Hair follicular keratinocyte (primary cell): Measurements from ENCODE around the gene UGT1A9. TPM values are rescaled to one million over a fixed set of nuclear protein-coding genes. Genes with fewer than 3 reads are reported as not detected.

Experiments
- total RNA-seq: library from RNA; depleted of rRNA; stranded (reverse); fragments of >200 nt; gene quantifications from 2 replicates; pipeline ENCODE4 v1.2.3, GENCODE V29; 2015

UGT1A9 gene
- not detected in 2 replicates for total RNA-seq

GRCh38 chr2:233671290-233672161 is at the start of gene UGT1A9:
Gene UGT1A9, plus strand, starts transcription at chr2:233671898. Its CDS starts 37 bp downstream, at chr2:233671935.

GRCh38 chr2:233636306-233636705 is 35.4 kb upstream of the UGT1A9 start, which contains the start of gene UGT1A10:
Gene UGT1A10, plus strand, starts transcription at chr2:233636448. Its CDS starts 75 bp downstream, at chr2:233636523.

DNA sequence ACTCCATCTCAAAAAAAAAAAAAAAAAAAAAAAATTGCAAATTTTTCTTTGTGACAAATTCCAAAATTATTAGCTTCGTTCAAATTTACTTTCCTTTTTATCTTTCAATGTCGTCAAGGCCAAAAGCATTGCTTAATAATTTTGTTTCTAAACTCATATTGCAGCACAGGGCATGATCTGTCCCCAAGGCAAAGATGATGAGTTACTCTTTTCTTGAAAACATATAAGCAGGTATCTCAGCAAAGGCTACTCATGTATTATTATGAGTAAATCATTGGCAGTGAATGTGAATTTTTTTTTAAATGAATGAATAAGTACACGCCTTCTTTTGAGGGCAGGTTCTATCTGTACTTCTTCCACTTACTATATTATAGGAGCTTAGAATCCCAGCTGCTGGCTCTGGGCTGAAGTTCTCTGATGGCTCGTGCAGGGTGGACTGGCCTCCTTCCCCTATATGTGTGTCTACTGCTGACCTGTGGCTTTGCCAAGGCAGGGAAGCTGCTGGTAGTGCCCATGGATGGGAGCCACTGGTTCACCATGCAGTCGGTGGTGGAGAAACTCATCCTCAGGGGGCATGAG is 9.9 kb downstream of the UGT1A9 start, which contains the start of gene UGT1A7:
Gene UGT1A7 (plus strand): TSS at position 381 of the 579 bp plus-strand sequence. CDS start 37 bp downstream, at position 418.

DNA sequence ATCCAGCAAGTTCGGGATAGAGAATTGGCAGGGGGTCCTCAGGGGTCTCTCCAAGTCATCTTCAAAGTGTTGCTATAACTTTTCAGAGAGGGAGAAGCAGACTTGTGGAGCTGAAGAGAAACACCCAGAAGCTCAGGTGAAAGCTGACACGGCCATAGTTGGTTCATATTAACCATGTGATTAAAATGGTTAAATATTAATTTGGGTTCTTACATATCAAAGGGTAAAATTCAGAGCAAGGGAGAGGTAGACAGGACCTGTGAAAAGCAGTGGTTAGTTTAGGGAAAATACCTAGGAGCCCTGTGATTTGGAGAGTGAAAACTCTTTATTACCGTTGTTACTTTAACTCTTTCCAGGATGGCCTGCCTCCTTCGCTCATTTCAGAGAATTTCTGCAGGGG is 20.9 kb downstream of the UGT1A9 start, which contains the start of gene UGT1A6:
Gene UGT1A6 (plus strand): TSS at position 243 of the 400 bp plus-strand sequence. CDS start 115 bp downstream, at position 358.

GRCh38 chr2:233712611-233713261 is 41.0 kb downstream of the UGT1A9 start, which contains the start of gene UGT1A5:
Gene UGT1A5, plus strand, starts transcription at chr2:233712907. Its CDS starts 85 bp downstream, at chr2:233712992.

GRCh38 chr2:233718552-233718951 is 46.9 kb downstream of the UGT1A9 start, which contains the start of gene UGT1A4:
Gene UGT1A4, plus strand, starts transcription at chr2:233718736. Its CDS starts 85 bp downstream, at chr2:233718821.

DNA sequence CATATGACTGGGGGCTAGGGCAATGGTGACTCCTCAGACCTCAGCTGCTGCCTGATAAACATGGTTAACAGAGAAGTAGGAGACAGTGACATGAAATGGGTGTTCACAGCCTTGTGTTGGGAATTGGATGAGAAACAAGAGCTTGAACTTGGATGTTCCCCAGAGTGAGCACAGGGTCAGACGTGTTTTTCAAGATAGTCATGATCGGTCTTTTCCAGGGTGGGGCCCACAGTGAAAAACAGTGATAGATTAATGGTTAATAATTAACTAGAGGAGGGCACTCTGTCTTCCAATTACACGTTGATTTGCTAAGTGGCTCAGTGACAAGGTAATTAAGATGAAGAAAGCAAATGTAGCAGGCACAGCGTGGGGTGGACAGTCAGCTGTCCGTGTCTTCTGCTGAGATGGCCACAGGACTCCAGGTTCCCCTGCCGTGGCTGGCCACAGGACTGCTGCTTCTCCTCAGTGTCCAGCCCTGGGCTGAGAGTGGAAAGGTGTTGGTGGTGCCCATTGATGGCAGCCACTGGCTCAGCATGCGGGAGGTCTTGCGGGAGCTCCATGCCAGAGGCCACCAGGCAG is 57.1 kb downstream of the UGT1A9 start, which contains the start of gene UGT1A3:
Gene UGT1A3 (plus strand): TSS at position 320 of the 579 bp plus-strand sequence. CDS start 85 bp downstream, at position 405.

DNA sequence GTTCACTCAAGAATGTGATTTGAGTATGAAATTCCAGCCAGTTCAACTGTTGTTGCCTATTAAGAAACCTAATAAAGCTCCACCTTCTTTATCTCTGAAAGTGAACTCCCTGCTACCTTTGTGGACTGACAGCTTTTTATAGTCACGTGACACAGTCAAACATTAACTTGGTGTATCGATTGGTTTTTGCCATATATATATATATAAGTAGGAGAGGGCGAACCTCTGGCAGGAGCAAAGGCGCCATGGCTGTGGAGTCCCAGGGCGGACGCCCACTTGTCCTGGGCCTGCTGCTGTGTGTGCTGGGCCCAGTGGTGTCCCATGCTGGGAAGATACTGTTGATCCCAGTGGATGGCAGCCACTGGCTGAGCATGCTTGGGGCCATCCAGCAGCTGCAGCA is 88.3 kb downstream of the UGT1A9 start, which contains the start of gene UGT1A1:
Gene UGT1A1 (plus strand): TSS at position 228 of the 400 bp plus-strand sequence. CDS start 18 bp downstream, at position 246.

GRCh38 chr2:233778030-233778429 is 106.3 kb downstream of the UGT1A9 start, which contains the start of gene MROH2A:
Gene MROH2A, plus strand, starts transcription at chr2:233778330. Its CDS starts 1,029 bp downstream, at chr2:233779359.

Other genes starting within 250 kb of the UGT1A9 start
- gene USP40, start 105.1 kb upstream of the UGT1A9 start, total RNA-seq = 34.1 and 36.2 TPM in 2 replicates
- not detected in 2 replicates for gene UGT1A8, start 54.3 kb upstream of the UGT1A9 start, total RNA-seq
- gene UGT1A10, start 35.5 kb upstream of the UGT1A9 start, total RNA-seq = not detected in 2 replicates
- 0.16 and 0.27 TPM in 2 replicates for gene UGT1A7, start 10.0 kb downstream of the UGT1A9 start, total RNA-seq
- gene UGT1A6, start 21.0 kb downstream of the UGT1A9 start, total RNA-seq = 0.38 and 0.78 TPM in 2 replicates
- gene UGT1A5, start 41.0 kb downstream of the UGT1A9 start, total RNA-seq = not detected in 2 replicates
- gene UGT1A4, start 46.8 kb downstream of the UGT1A9 start, total RNA-seq = not detected in 2 replicates
- not detected in 2 replicates for gene UGT1A3, start 57.1 kb downstream of the UGT1A9 start, total RNA-seq
- gene UGT1A1, start 88.4 kb downstream of the UGT1A9 start, total RNA-seq = not detected in 2 replicates
- 0.38 TPM in 1 of 2 replicates, not detected in the other for gene MROH2A, start 106.4 kb downstream of the UGT1A9 start, total RNA-seq
- 10.9 and 34.3 TPM in 2 replicates for gene HJURP, start 182.6 kb downstream of the UGT1A9 start, total RNA-seq
- not detected in 2 replicates for gene TRPM8, start 245.5 kb downstream of the UGT1A9 start, total RNA-seq